Measurements from ENCODE around the gene ABCC11.

- TF ChIP-seq CTCF (IDR thresholded peaks at IDR 0.05; ENCODE audit: insufficient read depth, low read length, poor library complexity, severe bottlenecking) (no peak), EZH2phosphoT487 (conservative IDR thresholded peaks at IDR 0.05; ENCODE audit: low read length) (no peak)
These were observed 28.8 kb upstream of the ABCC11 start for GRCh38 chr16:48276102-48276501.

All from SU-DHL-6 (cell line).